Lung (tissue), 12 donors: Measurements from ENCODE around the gene BEST1. TPM values are rescaled to one million over a fixed set of nuclear protein-coding genes. Genes with fewer than 3 reads are reported as not detected.
"Not testable (repeated sequence)": the region's sequence is repeated elsewhere in the genome, so short reads cannot be mapped to it uniquely, and the experiment has no call there.

Source experiments
- ATAC-seq: fragments of 200-7000 bp; cut with Tn5 transposase; one replicate; pipeline ENCODE4 v1.9.1; 2020; ENCODE audit warnings: moderate number of reproducible peaks; ENCODE audit not compliant: insufficient read depth, low FRiP score
- DNase-seq, 3 donors: peaks; one replicate each; pipeline ENCODE4 v3.0.0-alpha.2; 2013 to 2017
- H3K27ac ChIP-seq, 2 donors: one replicate each; pipeline ENCODE4 v1.5.1; 2013; ENCODE audit warnings: mild to moderate bottlenecking in 2 of 2, moderate library complexity in 2 of 2, control low read depth in 1 of 2, inconsistent platforms in 1 of 2, low read depth in 1 of 2, low read length in 1 of 2
- H3K27me3 ChIP-seq, 3 donors: one replicate each; pipeline ENCODE4 v1.5.1; 2013; ENCODE audit warnings: low read length in 2 of 3; ENCODE audit not compliant: control insufficient read depth in 3 of 3, insufficient read depth in 3 of 3
- H3K36me3 ChIP-seq, 4 donors: one replicate each; pipeline ENCODE4 v1.5.1; 2013; ENCODE audit warnings: low read length in 4 of 4, mild to moderate bottlenecking in 1 of 4, moderate library complexity in 1 of 4; ENCODE audit not compliant: control insufficient read depth in 4 of 4, insufficient read depth in 4 of 4
- H3K4me1 ChIP-seq, 5 donors: one replicate each; pipeline ENCODE4 v1.5.1; 2013; ENCODE audit warnings: low read length in 5 of 5, mild to moderate bottlenecking in 2 of 5, moderate library complexity in 1 of 5; ENCODE audit not compliant: control insufficient read depth in 5 of 5, insufficient read depth in 5 of 5
- H3K4me3 ChIP-seq: one replicate; pipeline ENCODE4 v1.5.1; 2013; ENCODE audit warnings: mild to moderate bottlenecking, control low read depth, moderate library complexity
- H3K9ac ChIP-seq, 2 donors: one replicate each; pipeline ENCODE4 v1.5.1; 2013; ENCODE audit warnings: low read length in 2 of 2, control low read depth in 1 of 2; ENCODE audit not compliant: insufficient read depth in 1 of 2
- H3K9me3 ChIP-seq, 4 donors: one replicate each; pipeline ENCODE4 v1.5.1; 2013; ENCODE audit warnings: low read length in 3 of 4, mild to moderate bottlenecking in 1 of 4, moderate library complexity in 1 of 4; ENCODE audit not compliant: control insufficient read depth in 4 of 4, insufficient read depth in 3 of 4
- CTCF ChIP-seq: IDR thresholded peaks from 2 replicates; pipeline ENCODE4 v1.5.1; 2012; ENCODE audit warnings: mild to moderate bottlenecking; ENCODE audit errors: control extremely low read depth, extremely low read depth
- WGBS, 2 donors: extraction: QIAGEN DNeasy Blood & Tissue Kit; methylation state at CpG; one replicate each; pipeline ENCODE4 v1.1.7; 2013; 5-methylcytosine and 5-hydroxymethylcytosine counted together
- polyA plus RNA-seq, 2 donors: library from polyadenylated mRNA; stranded (reverse); fragments of 200-250 nt; gene quantifications; one replicate each; pipeline ENCODE4 v1.2.1, GENCODE V29; 2013
- total RNA-seq, 2 donors: library from RNA; depleted of rRNA in 1 of 2; stranded (reverse); fragments of >200 nt in 1 of 2; gene quantifications; one replicate each; pipeline ENCODE4 v1.2.1, GENCODE V29; 2014 to 2021
- donor health status: control.
- donor health status: control.
- donor health status: Bipolar disorder and iron deficiency.
- donor health status: healthy.
- donor health status: DM: yes; HTN: yes; CAD: no.

The BEST1 gene
- total and polyA plus RNA-seq, 4 donors: 4.9 to 27.3 (median 11.3) TPM

GRCh38 chr11:61999141-61999975 lies 49.2 kb downstream of the BEST1 start:
- H3K9me3 ChIP-seq: peaks cover 0 to 2% (median under 1%) of the 10 kb centered on the region in 4 donors
- WGBS, 2 donors: 95% methylated on average over 7 of the region's 7 CpGs
- DNase-seq: no peak

GRCh38 chr11:62000539-62001446 lies 50.6 kb downstream of the BEST1 start:
- H3K4me3 ChIP-seq: no peak overlapping the region

More at GRCh38 chr11:61999141-61999975, 49.2 kb downstream of the BEST1 start:
- no peak overlapping the region for H3K4me3 ChIP-seq
- H3K27ac ChIP-seq: no peak overlapping the region
- H3K36me3 ChIP-seq: no peaks in the 10 kb centered on the region
- no peak for ATAC-seq
- H3K9ac ChIP-seq: no peak overlapping the region
- peaks cover 0 to 3% (median 1%) of the 10 kb centered on the region in 5 donors for H3K4me1 ChIP-seq
- no peaks in the 10 kb centered on the region for H3K27me3 ChIP-seq
- no peak for TF ChIP-seq CTCF

GRCh38 chr11:62001450-62002191 lies 51.5 kb downstream of the BEST1 start:
- 63 to 69% methylated on average over 12 of the region's 12 CpGs for WGBS, 2 donors
- H3K4me3 ChIP-seq: no peak overlapping the region
- H3K4me1 ChIP-seq: peaks cover 0 to 8% (median 1%) of the 10 kb centered on the region in 5 donors
- ATAC-seq: no peak
- peaks cover 0 to 2% (median under 1%) of the 10 kb centered on the region in 4 donors for H3K9me3 ChIP-seq
- H3K27ac ChIP-seq: peak overlapping the region in 1 of 2 donors; percentile 17
- H3K36me3 ChIP-seq: no peaks in the 10 kb centered on the region
- no peak overlapping the region for H3K9ac ChIP-seq
- TF ChIP-seq CTCF: no peak
- DNase-seq: peak; percentile 34 to 68 (median 62)
- no peaks in the 10 kb centered on the region for H3K27me3 ChIP-seq

More at GRCh38 chr11:62000539-62001446, 50.6 kb downstream of the BEST1 start:
- no peak overlapping the region for H3K27ac ChIP-seq
- ATAC-seq: no peak
- WGBS, 2 donors: 78 to 91% methylated on average over 23 of the region's 23 CpGs
- no peak overlapping the region for H3K9ac ChIP-seq
- H3K36me3 ChIP-seq: no peaks in the 10 kb centered on the region
- DNase-seq: no peak
- peaks cover 0 to 8% (median 1%) of the 10 kb centered on the region in 5 donors for H3K4me1 ChIP-seq
- H3K27me3 ChIP-seq: no peaks in the 10 kb centered on the region
- H3K9me3 ChIP-seq: peaks cover 0 to 2% (median under 1%) of the 10 kb centered on the region in 4 donors
- TF ChIP-seq CTCF: no peak

- not testable (repeated sequence) for H3K27me3 ChIP-seq, H3K36me3 ChIP-seq, H3K27ac ChIP-seq, H3K9me3 ChIP-seq, H3K4me1 ChIP-seq, H3K4me3 ChIP-seq, ATAC-seq, DNase-seq, H3K9ac ChIP-seq
- WGBS, 2 donors: 93 to 97% methylated on average over 8 of the region's 8 CpGs
These were observed 52.1 kb downstream of the BEST1 start for GRCh38 chr11:62002283-62002682.
